Measurements from ENCODE around the gene SLC9A3.

Gene SLC9A3

GRCh38 chr5:539469-540070 is 15.3 kb upstream of the SLC9A3 start:
- Histone ChIP-seq H4K20me1 (no peaks in the 10 kb centered on the region), H3K27ac (no peak overlapping the region), H3K36me3 (no peaks in the 10 kb centered on the region), H3K27me3 (no peaks in the 10 kb centered on the region), H3K9me3 (no peaks in the 10 kb centered on the region), H3K9ac (no peak overlapping the region), H3K4me3 (no peak overlapping the region), H3K4me1 (peaks cover 32% of the 10 kb centered on the region), H3K4me2 (no peak overlapping the region)
- no peak for TF ChIP-seq Cebpa-rat (IDR thresholded peaks at IDR 0.05)

- Histone ChIP-seq H3K27me3 (peaks cover 6% of the 10 kb centered on the region; the same call in 1 of the 2 replicates), H3K27ac (no peak overlapping the region), H4K20me1 (no peaks in the 10 kb centered on the region), H3K9me3 (no peaks in the 10 kb centered on the region), H3K4me3 (no peak overlapping the region), H3K4me2 (no peak overlapping the region), H3K4me1 (peaks cover 26% of the 10 kb centered on the region), H3K36me3 (no peaks in the 10 kb centered on the region), H3K9ac (no peak overlapping the region)
- TF ChIP-seq Cebpa-rat (IDR thresholded peaks at IDR 0.05): no peak
Measured at GRCh38 chr5:538801-539468, 14.7 kb upstream of the SLC9A3 start.

GRCh38 chr5:538271-538771 is 14.1 kb upstream of the SLC9A3 start:
- Histone ChIP-seq H3K27ac (no peak overlapping the region), H3K4me2 (no peak overlapping the region), H3K4me1 (peaks cover 22% of the 10 kb centered on the region), H3K9ac (no peak overlapping the region), H3K9me3 (no peaks in the 10 kb centered on the region), H4K20me1 (no peaks in the 10 kb centered on the region), H3K4me3 (no peak overlapping the region), H3K36me3 (no peaks in the 10 kb centered on the region), H3K27me3 (peaks cover 11% of the 10 kb centered on the region)
- TF ChIP-seq Cebpa-rat (IDR thresholded peaks at IDR 0.05): no peak

- H4K20me1 ChIP-seq: 0 out of 2 replicates have a peak, but pooled peaks cover 2% of the 10 kb centered on the region
- peaks cover 22% of the 10 kb centered on the region for H3K4me1 ChIP-seq
- H3K9me3 ChIP-seq: no peaks in the 10 kb centered on the region
- no peak overlapping the region for H3K4me2 ChIP-seq
- peaks cover 17% of the 10 kb centered on the region for H3K27me3 ChIP-seq
- no peak overlapping the region for H3K9ac ChIP-seq
- no peak for TF ChIP-seq Cebpa-rat (IDR thresholded peaks at IDR 0.05)
- H3K4me3 ChIP-seq: no peak overlapping the region
- H3K36me3 ChIP-seq: no peaks in the 10 kb centered on the region
- H3K27ac ChIP-seq: no peak overlapping the region
Measured at GRCh38 chr5:537621-538071, 13.4 kb upstream of the SLC9A3 start.

- Histone ChIP-seq H3K4me3 (no peak overlapping the region), H3K4me2 (no peak overlapping the region), H3K4me1 (peaks cover 22% of the 10 kb centered on the region), H3K36me3 (no peaks in the 10 kb centered on the region), H3K27me3 (peaks cover 23% of the 10 kb centered on the region), H3K27ac (no peak overlapping the region), H3K9ac (no peak overlapping the region), H3K9me3 (no peaks in the 10 kb centered on the region), H4K20me1 (peaks cover 7% of the 10 kb centered on the region; the same call in 1 of the 2 replicates)
- no peak for TF ChIP-seq Cebpa-rat (IDR thresholded peaks at IDR 0.05)
Measured at GRCh38 chr5:537098-537497, 12.8 kb upstream of the SLC9A3 start.

GRCh38 chr5:535846-536698 is 11.8 kb upstream of the SLC9A3 start:
- H3K27me3 ChIP-seq: peaks cover 33% of the 10 kb centered on the region
- H3K4me2 ChIP-seq: no peak overlapping the region
- no peak overlapping the region for H3K27ac ChIP-seq
- no peak for TF ChIP-seq Cebpa-rat (IDR thresholded peaks at IDR 0.05)
- no peaks in the 10 kb centered on the region for H3K9me3 ChIP-seq
- peaks cover 28% of the 10 kb centered on the region for H3K4me1 ChIP-seq
- no peak overlapping the region for H3K9ac ChIP-seq
- no peak overlapping the region for H3K4me3 ChIP-seq
- H3K36me3 ChIP-seq: no peaks in the 10 kb centered on the region
- peaks cover 17% of the 10 kb centered on the region for H4K20me1 ChIP-seq

GRCh38 chr5:534743-535671 is 10.8 kb upstream of the SLC9A3 start:
- Histone ChIP-seq H3K36me3 (no peaks in the 10 kb centered on the region), H3K27me3 (peaks cover 44% of the 10 kb centered on the region), H3K27ac (no peak overlapping the region), H3K4me2 (no peak overlapping the region), H3K4me1 (peaks cover 39% of the 10 kb centered on the region), H3K9ac (no peak overlapping the region), H4K20me1 (peaks cover 28% of the 10 kb centered on the region), H3K9me3 (no peaks in the 10 kb centered on the region), H3K4me3 (no peak overlapping the region)
- TF ChIP-seq Cebpa-rat (IDR thresholded peaks at IDR 0.05): no peak

GRCh38 chr5:533955-534742 is 9.9 kb upstream of the SLC9A3 start:
- H3K4me1 ChIP-seq: peaks cover 47% of the 10 kb centered on the region
- H3K9ac ChIP-seq: no peak overlapping the region
- H3K4me3 ChIP-seq: no peak overlapping the region
- peaks cover 36% of the 10 kb centered on the region for H4K20me1 ChIP-seq
- no peak overlapping the region for H3K4me2 ChIP-seq
- no peak for TF ChIP-seq Cebpa-rat (IDR thresholded peaks at IDR 0.05)
- H3K27ac ChIP-seq: no peak overlapping the region
- H3K9me3 ChIP-seq: no peaks in the 10 kb centered on the region
- no peaks in the 10 kb centered on the region for H3K36me3 ChIP-seq
- peaks cover 52% of the 10 kb centered on the region for H3K27me3 ChIP-seq

Measured in BLaER1 (cell line).